HG03460 (cell line): ENCODE measurements around the gene LIN28A.

ENCODE experiments used
- ATAC-seq: cut with Tn5 transposase; IDR thresholded peaks from one replicate; pipeline ENCODE4 v1.9.1; 2021; ENCODE audit not compliant: unreplicated experiment

Gene LIN28A

GRCh38 chr1:26387447-26387846, 23.2 kb upstream of the LIN28A start:
- no peak for ATAC-seq

DNA sequence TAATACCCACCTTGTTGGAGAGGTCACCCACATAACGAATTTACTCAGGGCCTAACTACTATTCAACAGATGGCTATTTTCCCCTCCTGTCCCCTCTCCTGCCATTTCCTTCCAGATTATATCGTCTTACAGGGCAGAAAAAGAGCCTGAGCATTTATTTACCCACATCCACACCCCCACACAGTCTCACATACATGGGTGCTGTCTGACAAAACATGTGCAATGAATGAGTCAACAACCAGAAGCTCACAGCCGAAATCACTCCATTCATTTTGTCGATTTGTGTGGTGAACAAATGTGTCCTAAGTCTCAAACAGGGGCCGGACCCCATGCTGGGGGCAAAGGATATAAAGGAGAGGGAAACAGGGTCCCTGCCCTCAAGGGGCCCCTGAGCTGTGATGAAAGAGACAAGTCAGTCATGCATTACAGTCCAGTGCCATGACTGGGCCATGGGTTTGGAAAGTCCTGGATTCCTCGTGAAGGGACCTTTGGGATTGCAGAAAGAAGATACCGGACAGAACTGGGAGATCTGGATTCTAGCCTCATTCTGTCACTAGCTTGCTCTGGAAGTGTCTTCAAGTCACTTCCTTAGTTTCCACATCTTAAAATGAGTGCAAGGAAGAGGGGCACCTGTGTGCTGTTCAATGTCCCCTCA, 21.7 kb upstream of the LIN28A start:
- ATAC-seq, result no peak

- ATAC-seq, result no peak
Observed at GRCh38 chr1:26389604-26390247, 20.9 kb upstream of the LIN28A start.

- no peak for ATAC-seq
Observed at GRCh38 chr1:26391450-26391849, 19.2 kb upstream of the LIN28A start.

DNA sequence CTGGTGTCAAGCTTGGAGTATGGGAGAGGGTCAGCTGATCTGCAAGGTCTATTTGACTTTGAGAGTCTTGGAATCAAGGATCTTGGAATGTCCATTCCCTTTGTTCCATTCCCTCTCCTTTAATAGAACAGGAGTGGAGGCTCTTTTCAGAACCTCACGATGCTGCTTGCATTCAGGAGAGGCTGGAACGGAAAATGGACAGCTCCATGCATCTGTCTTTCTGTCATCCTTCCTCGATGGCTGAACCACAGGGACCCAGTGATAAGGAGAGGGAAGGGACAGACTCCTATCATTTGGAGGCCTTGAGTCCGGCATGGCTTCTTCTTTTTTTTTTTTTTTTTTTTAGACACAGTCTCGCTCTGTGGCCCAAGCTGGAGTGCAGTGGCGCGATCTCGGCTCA, 14.9 kb upstream of the LIN28A start:
- ATAC-seq, result no peak

GRCh38 chr1:26399034-26399433, 11.6 kb upstream of the LIN28A start:
- no peak for ATAC-seq

GRCh38 chr1:26401891-26402290, 8.7 kb upstream of the LIN28A start:
- ATAC-seq, result no peak

DNA sequence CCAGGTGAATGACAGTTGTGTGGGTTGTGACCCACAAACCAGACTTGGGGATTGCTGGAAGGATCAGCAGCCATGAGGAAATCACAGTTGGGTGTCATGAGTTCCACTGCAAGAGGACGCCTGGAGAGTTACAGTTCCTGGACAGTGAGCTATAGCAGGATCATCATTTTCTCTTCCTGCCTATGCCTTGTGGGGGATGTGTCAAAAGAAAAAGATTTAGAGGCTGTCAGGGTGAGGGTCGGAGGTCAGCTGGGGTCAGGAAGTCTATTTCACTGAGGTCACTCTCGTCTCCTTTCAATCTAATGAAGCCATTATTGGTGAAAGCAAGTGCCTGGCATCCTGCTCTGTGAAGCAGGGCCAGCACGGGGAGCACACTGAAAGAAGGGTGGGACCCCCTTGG, 7.0 kb upstream of the LIN28A start:
- ATAC-seq, result no peak

GRCh38 chr1:26404641-26405040, 6.0 kb upstream of the LIN28A start:
- ATAC-seq, result no peak

- ATAC-seq, result no peak
Observed at GRCh38 chr1:26405281-26405915, 5.2 kb upstream of the LIN28A start.

DNA sequence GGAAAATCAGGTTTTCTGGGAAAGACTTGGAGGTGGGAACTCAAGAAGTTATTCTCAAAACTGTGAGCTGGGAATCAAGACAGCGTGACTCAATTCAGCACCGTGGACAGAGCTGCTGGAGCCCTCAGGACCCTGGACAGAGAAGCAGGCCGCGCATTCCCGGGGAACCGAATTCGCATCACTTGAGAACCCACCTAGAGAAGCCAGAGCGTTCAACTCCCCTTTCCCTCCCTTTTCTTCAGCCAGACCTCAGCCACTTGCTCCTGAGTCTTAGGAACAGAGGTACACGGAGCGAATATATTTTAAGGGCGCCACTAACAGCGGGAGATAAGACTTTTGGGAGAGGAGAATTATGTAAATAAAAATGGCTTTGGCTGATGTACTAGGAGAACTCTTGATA, 2.0 kb upstream of the LIN28A start:
- no peak for ATAC-seq

- ATAC-seq, result no peak
Observed at GRCh38 chr1:26409191-26409807, 1.3 kb upstream of the LIN28A start.

- no peak for ATAC-seq
Observed at GRCh38 chr1:26411624-26412074, 1.0 kb downstream of the LIN28A start.

GRCh38 chr1:26412180-26412840, 1.7 kb downstream of the LIN28A start:
- ATAC-seq, result no peak

DNA sequence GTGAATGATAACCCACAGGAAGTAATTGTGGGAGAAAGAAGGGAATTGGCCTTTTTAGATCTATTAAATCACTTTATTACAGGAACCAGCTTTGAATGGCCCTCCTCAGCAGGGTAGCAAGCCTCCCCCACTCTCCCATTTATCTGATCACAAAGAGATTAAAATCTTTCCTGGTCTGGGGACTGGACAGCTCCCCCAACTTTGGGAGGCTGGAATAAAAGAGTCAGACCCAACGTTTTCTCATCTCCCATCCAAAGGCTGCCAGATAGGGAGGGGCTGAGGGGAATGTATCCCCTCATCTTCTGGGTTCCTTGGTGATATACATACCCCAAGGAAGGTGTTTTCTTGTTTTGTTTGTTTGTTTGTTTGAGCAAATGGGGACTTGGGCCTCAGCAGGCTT, 2.4 kb downstream of the LIN28A start:
- no peak for ATAC-seq

GRCh38 chr1:26417111-26417759, 6.6 kb downstream of the LIN28A start:
- ATAC-seq, result peak; percentile 61

DNA sequence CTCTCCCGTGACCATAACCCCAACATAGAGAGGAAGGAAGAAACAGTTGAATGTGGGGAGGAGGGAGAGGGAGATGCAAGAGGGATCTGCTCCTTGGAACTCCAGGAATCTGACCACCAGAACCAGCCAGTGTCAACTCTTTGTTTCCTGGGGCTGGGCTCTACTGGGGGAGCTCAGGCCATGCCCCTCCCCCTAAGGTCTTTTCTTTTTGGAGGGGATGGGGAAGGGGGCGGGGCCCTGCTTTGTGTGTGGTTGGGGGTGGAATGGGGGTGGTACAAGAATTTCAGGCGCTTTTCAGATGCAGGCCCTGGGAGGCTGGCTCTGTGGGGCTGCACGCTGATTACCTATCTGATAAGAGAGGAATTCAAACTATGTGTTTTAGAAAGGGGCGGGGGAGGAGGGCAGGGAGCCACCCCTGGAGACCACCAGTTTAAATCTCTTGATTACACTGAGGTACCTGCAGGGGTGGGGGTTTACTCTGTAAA, 8.3 kb downstream of the LIN28A start:
- ATAC-seq, result no peak

- no peak for ATAC-seq
Observed at GRCh38 chr1:26419494-26419893, 8.9 kb downstream of the LIN28A start.

DNA sequence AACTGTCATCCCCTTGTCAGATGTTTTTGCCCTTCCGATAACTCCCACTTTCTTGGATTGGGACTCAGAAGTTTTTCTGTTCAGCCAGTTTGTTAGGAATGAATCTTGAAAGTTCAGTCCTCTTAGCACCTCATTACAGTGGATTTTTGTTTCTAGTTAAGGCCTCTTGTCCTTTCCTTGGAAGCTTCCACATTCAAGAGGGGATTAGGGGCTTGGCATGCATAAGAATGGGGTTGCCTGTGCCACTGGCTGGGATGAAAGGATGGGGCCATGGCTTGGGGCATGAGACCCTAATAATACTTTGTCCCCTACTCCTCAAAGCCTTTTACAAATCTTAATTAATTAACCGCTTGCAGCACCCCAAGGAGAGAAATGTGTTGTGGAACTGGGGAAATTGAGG, 19.1 kb downstream of the LIN28A start:
- no peak for ATAC-seq

DNA sequence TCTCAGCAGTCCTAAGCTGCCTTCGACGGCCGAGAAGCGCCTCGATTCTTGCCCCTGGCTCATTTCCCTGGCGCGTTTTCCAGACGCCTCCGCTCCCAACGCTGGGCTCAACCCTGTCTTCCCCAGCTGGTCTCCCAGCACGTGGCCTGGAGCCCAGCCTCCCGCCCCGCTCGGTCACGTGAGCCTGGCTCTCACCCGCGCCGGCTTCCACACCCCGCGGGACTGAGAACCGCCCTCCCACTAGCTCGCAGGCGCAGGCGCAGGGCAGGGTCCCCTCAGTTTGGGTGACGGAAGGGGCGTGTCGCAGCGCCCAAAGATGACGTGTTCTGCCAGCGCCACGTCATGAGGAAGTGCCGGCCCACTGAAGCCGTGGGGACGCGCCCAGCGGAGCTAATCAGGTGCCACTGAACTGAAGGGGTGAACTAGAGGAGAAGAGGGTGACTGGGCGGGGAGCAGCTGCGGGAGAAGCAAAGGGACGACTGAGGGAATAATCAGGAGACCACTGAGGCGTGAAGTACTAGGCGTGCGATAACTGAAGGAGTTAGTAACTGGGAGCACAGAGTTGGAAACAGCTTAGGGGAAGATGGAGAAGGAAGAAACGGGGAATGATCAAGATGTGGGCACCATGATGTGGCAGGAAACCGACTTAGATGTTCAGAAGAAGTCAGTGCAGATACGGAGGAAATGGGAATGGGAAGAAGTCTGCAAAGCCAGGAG, 21.5 kb downstream of the LIN28A start, which contains the start of gene DHDDS:
Gene DHDDS, plus strand, starts transcription at position 343 of the 717 bp plus-strand sequence. CDS start 625 bp downstream, outside the sequence.
- peak; percentile 94 for ATAC-seq
